WTC11 (cell line): ENCODE measurements around the gene IL12RB1.

Source experiments
- CTCF ChIP-seq: fragments of 200-600 bp; IDR thresholded peaks from 2 replicates; pipeline ENCODE4 v1.8.0; 2022; ENCODE audit warnings: antibody characterized with exemption
- E2F4 ChIP-seq: sonication (generic); formaldehyde crosslinking; IDR thresholded peaks from 2 replicates; pipeline ENCODE4 v1.8.1; 2022; ENCODE audit warnings: low read depth, mild to moderate bottlenecking, moderate library complexity, missing genetic modification reagents, borderline replicate concordance
- ERG ChIP-seq: fragments of 250-450 bp; sonication (Bioruptor Pico); IDR thresholded peaks from 2 replicates; pipeline ENCODE4 v1.8.0; 2021; ENCODE audit warnings: mild to moderate bottlenecking
- FOXP1 ChIP-seq: sonication (generic); formaldehyde crosslinking; IDR thresholded peaks from 2 replicates; pipeline ENCODE4 v1.8.0; 2022; ENCODE audit warnings: missing genetic modification reagents, mild to moderate bottlenecking, moderate library complexity, borderline replicate concordance
- GABPB1 ChIP-seq: sonication (generic); formaldehyde crosslinking; IDR thresholded peaks from 2 replicates; pipeline ENCODE4 v1.8.1; 2023; ENCODE audit warnings: mild to moderate bottlenecking, missing genetic modification reagents
- MAX ChIP-seq: sonication (generic); formaldehyde crosslinking; IDR thresholded peaks from 2 replicates; pipeline ENCODE4 v1.8.0; 2022; ENCODE audit warnings: mild to moderate bottlenecking, missing genetic modification reagents
- NFYB ChIP-seq: sonication (generic); formaldehyde crosslinking; conservative IDR thresholded peaks from 2 replicates; pipeline ENCODE4 v1.8.0; 2022; ENCODE audit warnings: low read depth, missing genetic modification reagents
- SMAD4 ChIP-seq: sonication (generic); formaldehyde crosslinking; IDR thresholded peaks from 2 replicates; pipeline ENCODE4 v1.8.0; 2022; ENCODE audit warnings: mild to moderate bottlenecking, missing genetic modification reagents
- TEAD4 ChIP-seq: sonication (generic); formaldehyde crosslinking; IDR thresholded peaks from 2 replicates; pipeline ENCODE4 v1.8.0; 2022; ENCODE audit warnings: mild to moderate bottlenecking, missing genetic modification reagents
- ZNF281 ChIP-seq: sonication (generic); formaldehyde crosslinking; IDR thresholded peaks from 2 replicates; pipeline ENCODE4 v1.8.0; 2023; ENCODE audit warnings: mild to moderate bottlenecking, missing genetic modification reagents

GRCh38 chr19:18130523-18131242 lies 43.9 kb upstream of the IL12RB1 start:
- no peak for TF ChIP-seq MAX (CRISPR knock-in tag)
- TF ChIP-seq CTCF, result no peak
- TF ChIP-seq NFYB (CRISPR knock-in tag), result no peak
- TF ChIP-seq E2F4 (CRISPR knock-in tag), result no peak
- TF ChIP-seq SMAD4, result no peak
- TF ChIP-seq GABPB1 (CRISPR knock-in tag), result no peak
- TF ChIP-seq FOXP1 (CRISPR knock-in tag), result no peak
- no peak for TF ChIP-seq ZNF281 (CRISPR knock-in tag)
- TF ChIP-seq ERG, result no peak
- TF ChIP-seq TEAD4 (CRISPR knock-in tag), result no peak
